Measurements from ENCODE around the gene ETV6. TPM values are rescaled to one million over a fixed set of nuclear protein-coding genes. Genes with fewer than 3 reads are reported as not detected.

ETV6 gene
- total and polyA plus RNA-seq, 12 donors: 2.7 to 33.5 (median 15.2) TPM

- Histone ChIP-seq H3K27me3 (no peaks in the 10 kb centered on the region), H3K9me3 (no peaks in the 10 kb centered on the region), H3K4me1 (peaks cover 0 to 39% (median 14%) of the 10 kb centered on the region in 9 donors), H3K36me3 (peaks cover 0 to 78% (median 6%) of the 10 kb centered on the region in 9 donors), H3K4me3 (no peak overlapping the region), H3K27ac (peak overlapping the region in 1 of 10 donors; percentile 85)
- 90 to 95% methylated on average over 13 of the region's 13 CpGs for WGBS, 2 donors
- DNase-seq (no peak), ATAC-seq (no peak)
- no peak for TF ChIP-seq CTCF (IDR thresholded peaks at IDR 0.05)
- intact Hi-C loops (cut with DNase I): loop anchor here in 1 of 10 donors (10.0 kb wide), 1 partner anchor 209 kb away; the partner anchor contains the start of gene ETV6
Observed at GRCh38 chr12:11854011-11854499, 204.6 kb downstream of the ETV6 start.

GRCh38 chr12:11855983-11856374 lies 206.5 kb downstream of the ETV6 start:
- peaks cover 0 to 53% (median 28%) of the 10 kb centered on the region in 9 donors for H3K4me1 ChIP-seq
- intact Hi-C loops (cut with DNase I): loop anchor here in 1 of 10 donors (10.0 kb wide), 1 partner anchor 211 kb away; the partner anchor contains the start of gene ETV6
- H3K36me3 ChIP-seq: peaks cover 0 to 82% (median 6%) of the 10 kb centered on the region in 9 donors
- DNase-seq: no peak
- H3K27me3 ChIP-seq: no peaks in the 10 kb centered on the region
- no peaks in the 10 kb centered on the region for H3K9me3 ChIP-seq
- no peak overlapping the region for H3K4me3 ChIP-seq
- WGBS, 2 donors: 73 to 77% methylated on average over 4 of the region's 4 CpGs
- peak overlapping the region in 2 of 10 donors; percentile 41 to 85 for H3K27ac ChIP-seq
- no peak for TF ChIP-seq CTCF (IDR thresholded peaks at IDR 0.05)
- ATAC-seq: no peak

- Histone ChIP-seq H3K4me3 (no peak overlapping the region), H3K4me1 (peaks cover 3 to 59% (median 34%) of the 10 kb centered on the region in 9 donors), H3K9me3 (no peaks in the 10 kb centered on the region), H3K27me3 (no peaks in the 10 kb centered on the region), H3K36me3 (peaks cover 0 to 82% (median 6%) of the 10 kb centered on the region in 9 donors), H3K27ac (peak overlapping the region in 1 of 10 donors; percentile 85)
- WGBS, 2 donors: 81 to 85% methylated on average over 7 of the region's 7 CpGs
- ATAC-seq (peak in 1 of 8 donors; percentile 5), DNase-seq (no peak)
- intact Hi-C loops (cut with DNase I): loop anchor here in 1 of 10 donors (10.0 kb wide), 1 partner anchor 212 kb away; the partner anchor contains the start of gene ETV6
- no peak for TF ChIP-seq CTCF (IDR thresholded peaks at IDR 0.05)
Observed at GRCh38 chr12:11856971-11857370, 207.5 kb downstream of the ETV6 start.

GRCh38 chr12:11859705-11860425 lies 210.4 kb downstream of the ETV6 start:
- Histone ChIP-seq H3K9me3 (no peaks in the 10 kb centered on the region), H3K4me1 (peaks cover 19 to 77% (median 59%) of the 10 kb centered on the region in 9 donors), H3K36me3 (peaks cover 0 to 59% (median 3%) of the 10 kb centered on the region in 9 donors), H3K27me3 (no peaks in the 10 kb centered on the region), H3K27ac (peak overlapping the region in 7 of 10 donors; percentile 9 to 97 (median 43)), H3K4me3 (no peak overlapping the region)
- no peak for TF ChIP-seq CTCF (IDR thresholded peaks at IDR 0.05)
- intact Hi-C loops (cut with DNase I): loop anchor here in 8 of 10 donors (5.0 to 10.0 kb wide), 7 partner anchors 33 to 215 kb away; partner anchors contain the start of gene ETV6 (in 1 of the 8)
- WGBS, 2 donors: 71 to 78% methylated on average over 17 of the region's 17 CpGs
- DNase-seq (no peak), ATAC-seq (peak in 4 of 8 donors; percentile 17 to 36 (median 28))
